ENCODE measurements around the gene PARD3.

The PARD3 gene

DNA sequence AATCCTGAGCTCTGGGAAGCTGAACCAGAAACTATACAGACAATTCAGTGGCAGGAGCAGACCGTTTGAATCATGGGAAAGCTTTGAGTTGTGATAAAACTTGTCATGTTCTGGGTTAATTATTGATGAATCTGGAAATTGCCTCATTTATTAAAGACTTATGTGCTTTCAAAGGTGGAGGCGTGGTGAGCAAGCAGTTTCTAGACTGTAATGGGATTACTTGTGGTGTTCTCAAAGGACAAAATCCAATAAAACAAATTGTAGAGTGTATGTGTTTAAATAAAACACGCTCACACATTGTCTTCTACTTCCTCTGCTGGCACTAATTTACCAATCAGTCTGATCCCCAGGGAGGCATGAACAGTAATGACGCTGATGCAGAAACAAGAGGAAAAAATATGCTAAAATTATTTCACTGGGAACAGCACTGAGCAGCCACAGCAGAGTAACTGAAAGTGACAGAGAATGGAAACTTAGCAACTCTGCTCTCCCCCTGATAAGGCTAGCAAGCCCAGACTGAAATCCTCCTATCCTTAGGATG is 25.1 kb downstream of the PARD3 start:
- no peak overlapping the region for H3K4me2 ChIP-seq (ENCODE audit: low read depth, low read length, poor library complexity, severe bottlenecking)
- H3F3A ChIP-seq (ENCODE audit: insufficient read depth): no peaks in the 10 kb centered on the region
- H2AFZ ChIP-seq (ENCODE audit: low read depth, low read length, severe bottlenecking): no peak overlapping the region
- H3K79me2 ChIP-seq (ENCODE audit: insufficient read depth, low read length): no peaks in the 10 kb centered on the region
- no peaks in the 10 kb centered on the region for H4K20me1 ChIP-seq (ENCODE audit: low read depth, low read length)
- no peaks in the 10 kb centered on the region for H3K9me2 ChIP-seq (replicated peaks; ENCODE audit: insufficient read depth, low read length)
- H3K9me3 ChIP-seq (ENCODE audit: insufficient read depth, low read length): no peaks in the 10 kb centered on the region
- no peak for TF ChIP-seq EZH2phosphoT487 (conservative IDR thresholded peaks at IDR 0.05; ENCODE audit: low read length)
- no peak for TF ChIP-seq CTCF (IDR thresholded peaks at IDR 0.05; ENCODE audit: insufficient read depth, low read length, poor library complexity, severe bottlenecking)
- no peak overlapping the region for H3K4me3 ChIP-seq (ENCODE audit: insufficient read depth, low read length, poor library complexity, severe bottlenecking)
- H3K9ac ChIP-seq (ENCODE audit: low read length): no peak overlapping the region
- no peaks in the 10 kb centered on the region for H3K36me3 ChIP-seq (ENCODE audit: low read length)
- H3K27ac ChIP-seq (ENCODE audit: low read depth, low read length): no peak overlapping the region
- H3K27me3 ChIP-seq (ENCODE audit: low read length): no peaks in the 10 kb centered on the region

DNA sequence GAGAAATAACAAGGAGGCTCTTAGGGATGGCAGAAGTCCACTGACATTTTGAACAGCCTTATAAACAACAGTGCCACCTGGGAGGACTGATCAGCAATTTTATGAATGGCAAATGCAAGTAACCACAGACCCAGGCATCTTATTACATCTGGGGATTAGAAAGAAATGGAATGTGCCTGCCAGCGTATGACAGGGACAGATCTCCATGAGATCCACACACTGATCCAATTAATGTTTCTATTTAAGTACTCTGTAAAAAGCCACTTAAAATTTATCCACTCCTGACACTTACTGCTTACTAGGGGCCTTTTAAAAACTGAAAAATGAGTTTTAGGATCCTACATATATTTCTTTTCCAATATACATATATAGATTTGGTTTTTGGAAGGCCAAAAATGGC is 28.6 kb downstream of the PARD3 start:
- Histone ChIP-seq H3K9me3 (ENCODE audit: insufficient read depth, low read length) (no peaks in the 10 kb centered on the region), H3K27me3 (ENCODE audit: low read length) (no peaks in the 10 kb centered on the region), H3K9ac (ENCODE audit: low read length) (no peak overlapping the region), H3K79me2 (ENCODE audit: insufficient read depth, low read length) (no peaks in the 10 kb centered on the region), H4K20me1 (ENCODE audit: low read depth, low read length) (no peaks in the 10 kb centered on the region), H3K9me2 (replicated peaks; ENCODE audit: insufficient read depth, low read length) (no peaks in the 10 kb centered on the region), H3K36me3 (ENCODE audit: low read length) (no peaks in the 10 kb centered on the region), H3K4me2 (ENCODE audit: low read depth, low read length, poor library complexity, severe bottlenecking) (no peak overlapping the region), H3K27ac (ENCODE audit: low read depth, low read length) (no peak overlapping the region), H3F3A (ENCODE audit: insufficient read depth) (no peaks in the 10 kb centered on the region), H3K4me3 (ENCODE audit: insufficient read depth, low read length, poor library complexity, severe bottlenecking) (no peak overlapping the region), H2AFZ (ENCODE audit: low read depth, low read length, severe bottlenecking) (no peak overlapping the region)
- TF ChIP-seq EZH2phosphoT487 (conservative IDR thresholded peaks at IDR 0.05; ENCODE audit: low read length): no peak
- no peak for TF ChIP-seq CTCF (IDR thresholded peaks at IDR 0.05; ENCODE audit: insufficient read depth, low read length, poor library complexity, severe bottlenecking)

- no peaks in the 10 kb centered on the region for H3K79me2 ChIP-seq (ENCODE audit: insufficient read depth, low read length)
- no peaks in the 10 kb centered on the region for H4K20me1 ChIP-seq (ENCODE audit: low read depth, low read length)
- TF ChIP-seq CTCF (IDR thresholded peaks at IDR 0.05; ENCODE audit: insufficient read depth, low read length, poor library complexity, severe bottlenecking) (no peak), EZH2phosphoT487 (conservative IDR thresholded peaks at IDR 0.05; ENCODE audit: low read length) (no peak)
- H3K9me2 ChIP-seq (replicated peaks; ENCODE audit: insufficient read depth, low read length): no peaks in the 10 kb centered on the region
- no peak overlapping the region for H3K9ac ChIP-seq (ENCODE audit: low read length)
- no peak overlapping the region for H2AFZ ChIP-seq (ENCODE audit: low read depth, low read length, severe bottlenecking)
- H3K4me2 ChIP-seq (ENCODE audit: low read depth, low read length, poor library complexity, severe bottlenecking): no peak overlapping the region
- no peaks in the 10 kb centered on the region for H3K36me3 ChIP-seq (ENCODE audit: low read length)
- no peaks in the 10 kb centered on the region for H3K27me3 ChIP-seq (ENCODE audit: low read length)
- no peak overlapping the region for H3K4me3 ChIP-seq (ENCODE audit: insufficient read depth, low read length, poor library complexity, severe bottlenecking)
- no peaks in the 10 kb centered on the region for H3F3A ChIP-seq (ENCODE audit: insufficient read depth)
- H3K9me3 ChIP-seq (ENCODE audit: insufficient read depth, low read length): no peaks in the 10 kb centered on the region
- no peak overlapping the region for H3K27ac ChIP-seq (ENCODE audit: low read depth, low read length)
These were observed 33.4 kb downstream of the PARD3 start for GRCh38 chr10:34781711-34782110.
